NB4 (cell line): ENCODE measurements around the gene FABP3.

Experiments used
- MYC ChIP-seq: IDR thresholded peaks from 2 replicates; pipeline ENCODE4 v1.6.1; 2011; ENCODE audit warnings: low read depth, low read length
- POLR2A ChIP-seq: IDR thresholded peaks from 2 replicates; pipeline ENCODE4 v1.6.1; 2011; ENCODE audit warnings: mild to moderate bottlenecking; ENCODE audit not compliant: insufficient read length; ENCODE audit errors: extremely low read depth
- TF ChIP-seq, protein P1 (sequence below): IDR thresholded peaks from one replicate; pipeline ENCODE4 v1.5.1; 2012; ENCODE audit warnings: low read depth, low read length

DNA sequence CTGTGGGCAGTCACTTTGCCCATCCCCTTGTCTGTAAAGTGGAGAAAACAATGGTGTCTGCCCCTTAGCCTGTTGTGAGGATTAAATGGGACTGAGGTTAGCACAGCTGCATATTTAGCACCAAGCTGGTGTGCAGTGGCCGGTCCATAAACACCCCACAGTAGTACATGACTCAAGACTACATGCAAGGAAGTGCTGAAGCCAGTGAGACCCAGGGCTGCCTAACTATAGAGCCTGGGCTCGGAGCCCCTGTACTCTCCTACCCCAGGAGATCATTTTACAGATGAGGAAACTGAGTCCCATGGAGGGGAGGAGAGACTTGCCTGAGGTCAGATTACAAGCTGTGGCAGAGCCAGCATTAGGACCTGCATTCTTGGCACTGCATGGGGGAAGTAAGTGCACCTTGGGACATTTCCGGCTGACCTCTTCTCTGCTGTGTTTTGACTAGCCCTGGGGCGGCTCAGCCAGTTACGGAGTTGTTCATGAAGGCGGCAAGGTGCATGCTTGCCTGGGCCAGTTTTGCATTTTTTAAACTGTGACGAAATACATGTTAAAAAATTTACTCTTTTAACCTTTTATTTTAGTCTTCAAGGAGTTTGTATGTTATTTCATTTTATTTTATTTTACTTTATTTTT, 43.3 kb upstream of the FABP3 start:
- TF ChIP-seq, protein P1, sequence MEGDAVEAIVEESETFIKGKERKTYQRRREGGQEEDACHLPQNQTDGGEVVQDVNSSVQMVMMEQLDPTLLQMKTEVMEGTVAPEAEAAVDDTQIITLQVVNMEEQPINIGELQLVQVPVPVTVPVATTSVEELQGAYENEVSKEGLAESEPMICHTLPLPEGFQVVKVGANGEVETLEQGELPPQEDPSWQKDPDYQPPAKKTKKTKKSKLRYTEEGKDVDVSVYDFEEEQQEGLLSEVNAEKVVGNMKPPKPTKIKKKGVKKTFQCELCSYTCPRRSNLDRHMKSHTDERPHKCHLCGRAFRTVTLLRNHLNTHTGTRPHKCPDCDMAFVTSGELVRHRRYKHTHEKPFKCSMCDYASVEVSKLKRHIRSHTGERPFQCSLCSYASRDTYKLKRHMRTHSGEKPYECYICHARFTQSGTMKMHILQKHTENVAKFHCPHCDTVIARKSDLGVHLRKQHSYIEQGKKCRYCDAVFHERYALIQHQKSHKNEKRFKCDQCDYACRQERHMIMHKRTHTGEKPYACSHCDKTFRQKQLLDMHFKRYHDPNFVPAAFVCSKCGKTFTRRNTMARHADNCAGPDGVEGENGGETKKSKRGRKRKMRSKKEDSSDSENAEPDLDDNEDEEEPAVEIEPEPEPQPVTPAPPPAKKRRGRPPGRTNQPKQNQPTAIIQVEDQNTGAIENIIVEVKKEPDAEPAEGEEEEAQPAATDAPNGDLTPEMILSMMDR, result no peak
- no peak for TF ChIP-seq POLR2A
- TF ChIP-seq MYC, result no peak
